ENCODE data around the gene OR14C36.

DNA sequence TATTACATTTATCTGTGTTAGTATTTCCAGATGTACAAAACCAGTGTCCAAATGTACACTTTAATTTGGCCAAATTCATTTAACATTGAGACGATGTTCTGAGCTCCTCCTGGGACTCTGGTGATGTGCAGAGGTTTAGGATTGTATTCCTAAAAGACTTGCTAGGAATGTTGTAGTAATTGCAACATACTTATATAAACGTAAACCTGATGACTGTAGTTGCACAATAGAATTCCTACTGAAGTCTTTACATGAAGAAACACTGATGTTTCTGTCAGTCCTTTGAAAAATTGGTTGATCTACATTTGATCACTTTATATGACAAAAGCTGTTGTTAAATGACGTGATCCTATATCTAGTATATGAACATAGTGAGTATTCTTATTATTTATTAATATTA is 5.1 kb upstream of the OR14C36 start:
- TF ChIP-seq, protein P1, sequence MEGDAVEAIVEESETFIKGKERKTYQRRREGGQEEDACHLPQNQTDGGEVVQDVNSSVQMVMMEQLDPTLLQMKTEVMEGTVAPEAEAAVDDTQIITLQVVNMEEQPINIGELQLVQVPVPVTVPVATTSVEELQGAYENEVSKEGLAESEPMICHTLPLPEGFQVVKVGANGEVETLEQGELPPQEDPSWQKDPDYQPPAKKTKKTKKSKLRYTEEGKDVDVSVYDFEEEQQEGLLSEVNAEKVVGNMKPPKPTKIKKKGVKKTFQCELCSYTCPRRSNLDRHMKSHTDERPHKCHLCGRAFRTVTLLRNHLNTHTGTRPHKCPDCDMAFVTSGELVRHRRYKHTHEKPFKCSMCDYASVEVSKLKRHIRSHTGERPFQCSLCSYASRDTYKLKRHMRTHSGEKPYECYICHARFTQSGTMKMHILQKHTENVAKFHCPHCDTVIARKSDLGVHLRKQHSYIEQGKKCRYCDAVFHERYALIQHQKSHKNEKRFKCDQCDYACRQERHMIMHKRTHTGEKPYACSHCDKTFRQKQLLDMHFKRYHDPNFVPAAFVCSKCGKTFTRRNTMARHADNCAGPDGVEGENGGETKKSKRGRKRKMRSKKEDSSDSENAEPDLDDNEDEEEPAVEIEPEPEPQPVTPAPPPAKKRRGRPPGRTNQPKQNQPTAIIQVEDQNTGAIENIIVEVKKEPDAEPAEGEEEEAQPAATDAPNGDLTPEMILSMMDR (optimal IDR thresholded peaks at IDR 0.05 in 1 of 3, IDR thresholded peaks at IDR 0.05 in 1 of 3, conservative IDR thresholded peaks at IDR 0.05 in 1 of 3; ENCODE audit: extremely low read depth in 1 of 3, insufficient read depth in 2 of 3, low read length in 3 of 3): no peak
- TF ChIP-seq EZH2 (IDR thresholded peaks at IDR 0.05; ENCODE audit: low read length): no peak
